Breast epithelium (tissue), 3 donors: Measurements from ENCODE around the gene RXFP4.

Source experiments
- POLR2A ChIP-seq: fragments of 450-650 bp; IDR thresholded peaks from one replicate; pipeline ENCODE4 v1.6.1; 2016; ENCODE audit warnings: antibody characterized with exemption, mild to moderate bottlenecking, moderate library complexity
- POLR2AphosphoS5 ChIP-seq, 3 donors: sonication (generic); formaldehyde crosslinking; IDR thresholded peaks; one replicate each; pipeline ENCODE4 v1.6.1; 2017; ENCODE audit warnings: antibody characterized with exemption in 3 of 3
- TF ChIP-seq, protein P1 (sequence below), 3 donors: fragments of 450-650 bp; IDR thresholded peaks; one replicate each; pipeline ENCODE4 v1.5.1; 2016 to 2017; ENCODE audit warnings: antibody characterized with exemption in 3 of 3, mild to moderate bottlenecking in 3 of 3, moderate library complexity in 3 of 3

DNA sequence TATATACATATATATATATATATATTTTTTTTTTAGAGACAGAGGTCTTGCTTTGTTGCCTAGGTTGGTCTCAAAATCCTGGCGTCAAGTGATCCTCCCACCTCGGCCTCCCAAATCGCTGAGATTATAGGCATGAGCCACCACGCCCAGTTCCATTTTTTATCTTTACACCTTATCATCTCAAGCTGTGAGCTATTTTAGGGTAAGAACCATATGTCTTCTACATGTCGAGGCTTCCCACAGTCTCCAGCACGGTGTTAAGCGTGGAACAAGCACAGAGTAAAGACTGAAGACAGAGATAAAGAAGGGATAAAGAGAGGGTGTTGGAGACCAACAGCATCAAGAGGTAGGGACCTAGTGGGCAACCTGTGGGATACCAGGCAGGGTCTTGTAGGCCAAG, 22.8 kb downstream of the RXFP4 start:
- TF ChIP-seq POLR2A (no peak), POLR2AphosphoS5 (IDR thresholded peaks at IDR 0.05) (no peak)
- TF ChIP-seq, protein P1, sequence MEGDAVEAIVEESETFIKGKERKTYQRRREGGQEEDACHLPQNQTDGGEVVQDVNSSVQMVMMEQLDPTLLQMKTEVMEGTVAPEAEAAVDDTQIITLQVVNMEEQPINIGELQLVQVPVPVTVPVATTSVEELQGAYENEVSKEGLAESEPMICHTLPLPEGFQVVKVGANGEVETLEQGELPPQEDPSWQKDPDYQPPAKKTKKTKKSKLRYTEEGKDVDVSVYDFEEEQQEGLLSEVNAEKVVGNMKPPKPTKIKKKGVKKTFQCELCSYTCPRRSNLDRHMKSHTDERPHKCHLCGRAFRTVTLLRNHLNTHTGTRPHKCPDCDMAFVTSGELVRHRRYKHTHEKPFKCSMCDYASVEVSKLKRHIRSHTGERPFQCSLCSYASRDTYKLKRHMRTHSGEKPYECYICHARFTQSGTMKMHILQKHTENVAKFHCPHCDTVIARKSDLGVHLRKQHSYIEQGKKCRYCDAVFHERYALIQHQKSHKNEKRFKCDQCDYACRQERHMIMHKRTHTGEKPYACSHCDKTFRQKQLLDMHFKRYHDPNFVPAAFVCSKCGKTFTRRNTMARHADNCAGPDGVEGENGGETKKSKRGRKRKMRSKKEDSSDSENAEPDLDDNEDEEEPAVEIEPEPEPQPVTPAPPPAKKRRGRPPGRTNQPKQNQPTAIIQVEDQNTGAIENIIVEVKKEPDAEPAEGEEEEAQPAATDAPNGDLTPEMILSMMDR (IDR thresholded peaks at IDR 0.05): no peak
